HG03135 (cell line): ENCODE results near the gene PCDHB16.
"Not testable (repeated sequence)": the region's sequence is repeated elsewhere in the genome, so short reads cannot be mapped to it uniquely, and the experiment has no call there.

ENCODE experiments used
- ATAC-seq: cut with Tn5 transposase; IDR thresholded peaks from one replicate; pipeline ENCODE4 v1.9.1; 2021; ENCODE audit warnings: mild to moderate bottlenecking, moderate library complexity; ENCODE audit not compliant: unreplicated experiment

PCDHB16 gene

GRCh38 chr5:141180313-141180712 lies 1.9 kb upstream of the PCDHB16 start:
- no peak for ATAC-seq

DNA sequence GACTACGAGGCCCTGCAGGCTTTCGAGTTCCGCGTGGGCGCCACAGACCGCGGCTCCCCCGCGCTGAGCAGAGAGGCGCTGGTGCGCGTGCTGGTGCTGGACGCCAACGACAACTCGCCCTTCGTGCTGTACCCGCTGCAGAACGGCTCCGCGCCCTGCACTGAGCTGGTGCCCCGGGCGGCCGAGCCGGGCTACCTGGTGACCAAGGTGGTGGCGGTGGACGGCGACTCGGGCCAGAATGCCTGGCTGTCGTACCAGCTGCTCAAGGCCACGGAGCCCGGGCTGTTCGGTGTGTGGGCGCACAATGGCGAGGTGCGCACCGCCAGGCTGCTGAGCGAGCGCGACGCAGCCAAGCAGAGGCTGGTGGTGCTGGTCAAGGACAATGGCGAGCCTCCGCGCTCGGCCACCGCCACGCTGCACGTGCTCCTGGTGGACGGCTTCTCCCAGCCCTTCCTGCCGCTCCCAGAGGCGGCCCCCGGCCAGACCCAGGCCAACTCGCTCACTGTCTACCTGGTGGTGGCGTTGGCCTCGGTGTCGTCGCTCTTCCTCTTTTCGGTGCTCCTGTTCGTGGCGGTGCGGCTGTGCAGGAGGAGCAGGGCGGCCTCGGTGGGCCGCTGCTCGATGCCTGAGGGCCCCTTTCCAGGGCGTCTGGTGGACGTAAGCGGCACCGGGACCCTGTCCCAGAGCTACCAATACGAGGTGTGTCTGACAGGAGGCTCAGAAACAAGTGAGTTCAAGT lies 2.1 kb downstream of the PCDHB16 start:
- not testable (repeated sequence) for ATAC-seq

DNA sequence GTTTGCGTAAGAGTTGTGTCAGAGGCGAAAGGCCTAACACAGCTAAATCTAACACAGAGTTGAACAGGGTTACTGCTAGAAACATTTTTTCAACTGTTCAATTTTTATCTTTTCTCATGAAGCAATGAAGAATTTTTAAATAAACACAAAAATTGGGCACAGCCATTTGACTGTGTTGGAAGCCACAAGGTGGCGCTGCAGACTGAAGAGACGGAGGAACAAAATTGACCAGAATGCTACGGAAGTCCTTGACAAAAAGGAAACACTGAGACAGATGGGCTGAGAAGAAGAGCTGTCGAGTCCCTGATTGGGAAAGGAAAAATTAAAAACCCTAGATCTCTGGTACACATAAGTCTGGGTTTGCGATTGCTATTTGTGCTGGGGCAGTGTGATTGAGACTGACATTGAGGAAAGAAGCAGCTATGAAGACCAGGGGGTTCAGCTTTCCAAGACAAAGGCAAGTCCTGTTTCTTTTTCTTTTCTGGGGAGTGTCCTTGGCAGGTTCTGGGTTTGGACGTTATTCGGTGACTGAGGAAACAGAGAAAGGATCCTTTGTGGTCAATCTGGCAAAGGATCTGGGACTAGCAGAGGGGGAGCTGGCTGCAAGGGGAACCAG lies 4.8 kb downstream of the PCDHB16 start, which contains the start of gene PCDHB9:
TSS of gene PCDHB9 (plus strand) at position 265 of the 616 bp plus-strand sequence. CDS start at position 423, 158 bp downstream.
- no peak for ATAC-seq

DNA sequence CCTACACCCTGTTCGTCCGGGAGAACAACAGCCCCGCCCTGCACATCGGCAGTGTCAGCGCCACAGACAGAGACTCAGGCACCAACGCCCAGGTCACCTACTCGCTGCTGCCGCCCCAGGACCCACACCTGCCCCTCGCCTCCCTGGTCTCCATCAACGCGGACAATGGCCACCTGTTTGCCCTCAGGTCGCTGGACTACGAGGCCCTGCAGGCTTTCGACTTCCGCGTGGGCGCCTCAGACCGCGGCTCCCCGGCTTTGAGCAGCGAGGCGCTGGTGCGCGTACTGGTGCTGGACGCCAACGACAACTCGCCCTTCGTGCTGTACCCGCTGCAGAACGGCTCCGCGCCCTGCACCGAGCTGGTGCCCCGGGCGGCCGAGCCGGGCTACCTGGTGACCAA lies 6.5 kb downstream of the PCDHB16 start:
- ATAC-seq = not testable (repeated sequence)

DNA sequence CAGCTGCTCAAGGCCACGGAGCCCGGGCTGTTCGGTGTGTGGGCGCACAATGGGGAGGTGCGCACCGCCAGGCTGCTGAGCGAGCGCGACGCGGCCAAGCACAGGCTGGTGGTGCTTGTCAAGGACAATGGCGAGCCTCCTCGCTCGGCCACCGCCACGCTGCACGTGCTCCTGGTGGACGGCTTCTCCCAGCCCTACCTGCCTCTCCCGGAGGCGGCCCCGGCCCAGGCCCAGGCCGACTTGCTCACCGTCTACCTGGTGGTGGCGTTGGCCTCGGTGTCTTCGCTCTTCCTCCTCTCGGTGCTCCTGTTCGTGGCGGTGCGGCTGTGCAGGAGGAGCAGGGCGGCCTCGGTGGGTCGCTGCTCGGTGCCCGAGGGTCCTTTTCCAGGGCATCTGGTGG lies 6.9 kb downstream of the PCDHB16 start:
- not testable (repeated sequence) for ATAC-seq

DNA sequence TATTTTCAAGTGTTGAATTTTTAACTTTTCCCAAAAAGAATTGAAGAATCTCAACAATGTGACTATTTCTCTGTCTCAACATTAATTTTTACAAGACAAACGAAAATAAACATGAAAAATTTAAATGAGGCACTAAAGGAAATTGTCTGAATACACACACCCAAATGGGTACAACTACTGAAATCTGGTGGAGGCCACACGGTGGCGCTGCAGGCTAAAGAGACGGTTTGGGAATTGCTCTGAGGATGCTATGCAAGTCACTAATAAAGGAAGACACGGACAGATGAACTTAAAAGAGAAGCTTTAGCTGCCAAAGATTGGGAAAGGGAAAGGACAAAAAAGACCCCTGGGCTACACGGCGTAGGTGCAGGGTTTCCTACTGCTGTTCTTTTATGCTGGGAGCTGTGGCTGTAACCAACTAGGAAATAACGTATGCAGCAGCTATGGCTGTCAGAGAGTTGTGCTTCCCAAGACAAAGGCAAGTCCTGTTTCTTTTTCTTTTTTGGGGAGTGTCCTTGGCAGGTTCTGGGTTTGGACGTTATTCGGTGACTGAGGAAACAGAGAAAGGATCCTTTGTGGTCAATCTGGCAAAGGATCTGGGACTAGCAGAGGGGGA lies 10.0 kb downstream of the PCDHB16 start, which contains the start of gene PCDHB10:
TSS of gene PCDHB10 (plus strand) at position 244 of the 616 bp plus-strand sequence. CDS start at position 444, 200 bp downstream.
- ATAC-seq = no peak

- ATAC-seq = not testable (repeated sequence)
Observed at GRCh38 chr5:141194332-141194731, 12.1 kb downstream of the PCDHB16 start.

GRCh38 chr5:141196363-141196762 lies 14.2 kb downstream of the PCDHB16 start:
- ATAC-seq = no peak

GRCh38 chr5:141199359-141200235 lies 17.4 kb downstream of the PCDHB16 start, which contains the start of gene PCDHB11:
TSS of gene PCDHB11 (plus strand) at chr5:141199627. CDS start at chr5:141199775, 148 bp downstream.
- no peak for ATAC-seq

DNA sequence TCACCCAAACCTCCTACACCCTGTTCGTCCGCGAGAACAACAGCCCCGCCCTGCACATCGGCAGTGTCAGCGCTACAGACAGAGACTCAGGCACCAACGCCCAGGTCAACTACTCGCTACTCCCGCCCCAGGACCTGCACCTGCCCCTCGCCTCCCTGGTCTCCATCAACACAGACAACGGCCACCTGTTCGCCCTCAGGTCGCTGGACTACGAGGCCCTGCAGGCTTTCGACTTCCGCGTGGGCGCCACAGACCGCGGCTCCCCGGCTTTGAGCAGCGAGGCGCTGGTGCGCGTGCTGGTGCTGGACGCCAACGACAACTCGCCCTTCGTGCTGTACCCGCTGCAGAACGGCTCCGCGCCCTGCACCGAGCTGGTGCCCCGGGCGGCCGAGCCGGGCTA lies 18.9 kb downstream of the PCDHB16 start:
- not testable (repeated sequence) for ATAC-seq

GRCh38 chr5:141201646-141202045 lies 19.5 kb downstream of the PCDHB16 start:
- ATAC-seq = not testable (repeated sequence)

DNA sequence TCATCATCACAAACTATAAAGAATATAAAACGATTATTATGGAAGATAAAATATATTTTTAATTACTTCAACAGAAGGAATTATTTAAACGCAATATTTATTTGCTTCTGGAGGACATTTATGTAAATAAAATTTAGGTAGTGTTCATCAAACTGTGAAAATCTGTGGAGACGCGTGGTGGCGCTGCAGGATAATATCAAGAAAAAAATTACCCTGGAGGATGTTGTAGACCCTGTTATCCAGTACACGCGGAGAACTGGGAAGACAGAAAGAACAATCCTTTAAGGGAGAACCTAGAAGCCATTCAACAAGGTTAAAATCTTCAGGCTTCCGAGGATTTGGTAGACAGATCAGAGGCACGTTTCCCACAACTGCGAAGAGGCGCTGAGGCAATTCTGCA lies 26.3 kb downstream of the PCDHB16 start, which contains the start of gene PCDHB12:
TSS of gene PCDHB12 (plus strand) at position 242 of the 400 bp plus-strand sequence. CDS start 189 bp downstream, outside the sequence.
- no peak for ATAC-seq

- ATAC-seq = not testable (repeated sequence)
Observed at GRCh38 chr5:141210281-141210680, 28.1 kb downstream of the PCDHB16 start.

GRCh38 chr5:141210849-141211248 lies 28.7 kb downstream of the PCDHB16 start:
- ATAC-seq = not testable (repeated sequence)

DNA sequence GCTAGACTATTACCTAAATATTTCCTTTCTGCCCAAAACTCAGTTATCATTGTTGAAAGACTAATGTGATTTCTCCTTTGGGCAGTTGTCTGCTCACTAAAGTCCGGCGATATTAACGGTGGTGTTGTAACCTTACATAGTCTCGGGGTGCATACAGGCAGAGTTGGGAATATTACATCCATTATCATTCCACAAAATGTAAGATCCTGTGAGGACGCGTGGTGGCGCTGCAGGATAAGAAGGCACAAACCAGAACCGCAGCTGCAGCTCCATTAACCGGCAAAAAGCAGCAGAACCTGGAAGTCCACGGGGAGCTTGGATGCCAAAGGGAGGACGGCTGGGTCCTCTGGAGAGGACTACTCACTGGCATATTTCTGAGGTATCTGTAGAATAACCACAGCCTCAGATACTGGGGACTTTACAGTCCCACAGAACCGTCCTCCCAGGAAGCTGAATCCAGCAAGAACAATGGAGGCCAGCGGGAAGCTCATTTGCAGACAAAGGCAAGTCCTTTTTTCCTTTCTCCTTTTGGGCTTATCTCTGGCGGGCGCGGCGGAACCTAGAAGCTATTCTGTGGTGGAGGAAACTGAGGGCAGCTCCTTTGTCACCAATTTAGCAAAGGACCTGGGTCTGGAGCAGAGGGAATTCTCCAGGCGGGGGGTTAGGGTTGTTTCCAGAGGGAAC lies 31.6 kb downstream of the PCDHB16 start, which contains the start of gene PCDHB13:
TSS of gene PCDHB13 (plus strand) at position 264 of the 684 bp plus-strand sequence. CDS start at position 469, 205 bp downstream.
- not testable (repeated sequence) for ATAC-seq

DNA sequence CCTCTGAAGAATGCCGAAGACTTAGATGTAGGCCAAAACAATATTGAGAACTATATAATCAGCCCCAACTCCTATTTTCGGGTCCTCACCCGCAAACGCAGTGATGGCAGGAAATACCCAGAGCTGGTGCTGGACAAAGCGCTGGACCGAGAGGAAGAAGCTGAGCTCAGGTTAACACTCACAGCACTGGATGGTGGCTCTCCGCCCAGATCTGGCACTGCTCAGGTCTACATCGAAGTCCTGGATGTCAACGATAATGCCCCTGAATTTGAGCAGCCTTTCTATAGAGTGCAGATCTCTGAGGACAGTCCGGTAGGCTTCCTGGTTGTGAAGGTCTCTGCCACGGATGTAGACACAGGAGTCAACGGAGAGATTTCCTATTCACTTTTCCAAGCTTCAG lies 32.4 kb downstream of the PCDHB16 start:
- ATAC-seq = not testable (repeated sequence)

DNA sequence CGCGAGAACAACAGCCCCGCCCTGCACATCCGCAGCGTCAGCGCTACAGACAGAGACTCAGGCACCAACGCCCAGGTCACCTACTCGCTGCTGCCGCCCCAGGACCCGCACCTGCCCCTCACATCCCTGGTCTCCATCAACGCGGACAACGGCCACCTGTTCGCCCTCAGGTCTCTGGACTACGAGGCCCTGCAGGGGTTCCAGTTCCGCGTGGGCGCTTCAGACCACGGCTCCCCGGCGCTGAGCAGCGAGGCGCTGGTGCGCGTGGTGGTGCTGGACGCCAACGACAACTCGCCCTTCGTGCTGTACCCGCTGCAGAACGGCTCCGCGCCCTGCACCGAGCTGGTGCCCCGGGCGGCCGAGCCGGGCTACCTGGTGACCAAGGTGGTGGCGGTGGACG lies 33.3 kb downstream of the PCDHB16 start:
- not testable (repeated sequence) for ATAC-seq

DNA sequence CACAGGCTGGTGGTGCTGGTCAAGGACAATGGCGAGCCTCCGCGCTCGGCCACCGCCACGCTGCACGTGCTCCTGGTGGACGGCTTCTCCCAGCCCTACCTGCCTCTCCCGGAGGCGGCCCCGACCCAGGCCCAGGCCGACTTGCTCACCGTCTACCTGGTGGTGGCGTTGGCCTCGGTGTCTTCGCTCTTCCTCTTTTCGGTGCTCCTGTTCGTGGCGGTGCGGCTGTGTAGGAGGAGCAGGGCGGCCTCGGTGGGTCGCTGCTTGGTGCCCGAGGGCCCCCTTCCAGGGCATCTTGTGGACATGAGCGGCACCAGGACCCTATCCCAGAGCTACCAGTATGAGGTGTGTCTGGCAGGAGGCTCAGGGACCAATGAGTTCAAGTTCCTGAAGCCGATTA lies 33.8 kb downstream of the PCDHB16 start:
- not testable (repeated sequence) for ATAC-seq

- ATAC-seq = no peak
Observed at GRCh38 chr5:141223112-141223783, 41.1 kb downstream of the PCDHB16 start, which contains the start of gene PCDHB14. TSS of gene PCDHB14 (plus strand) at chr5:141223343. CDS start at chr5:141223506, 163 bp downstream.
